ENCODE measurements around the gene ERMAP. TPM values are rescaled to one million over a fixed set of nuclear protein-coding genes. Genes with fewer than 3 reads are reported as not detected.

ERMAP gene
- total and polyA plus RNA-seq, 2 donors from 2014 or later = 5.4 to 13.3 TPM

- DNase-seq = no peak
- peaks cover 0 to 2% (median 0%) of the 10 kb centered on the region in 3 donors for H3K36me3 ChIP-seq (ENCODE audit: control insufficient read depth in 2 of 3, insufficient read depth in 3 of 3, low read length in 3 of 3)
- peak overlapping the region in 2 of 3 donors; percentile 81 to 86 for H3K4me3 ChIP-seq (ENCODE audit: low read length in 3 of 3)
- intact Hi-C loops (cut with DNase I) = no loop called here
- no peak overlapping the region for H3K27ac ChIP-seq (ENCODE audit: low read depth in 2 of 2, low read length in 2 of 2)
- TF ChIP-seq, protein P1, sequence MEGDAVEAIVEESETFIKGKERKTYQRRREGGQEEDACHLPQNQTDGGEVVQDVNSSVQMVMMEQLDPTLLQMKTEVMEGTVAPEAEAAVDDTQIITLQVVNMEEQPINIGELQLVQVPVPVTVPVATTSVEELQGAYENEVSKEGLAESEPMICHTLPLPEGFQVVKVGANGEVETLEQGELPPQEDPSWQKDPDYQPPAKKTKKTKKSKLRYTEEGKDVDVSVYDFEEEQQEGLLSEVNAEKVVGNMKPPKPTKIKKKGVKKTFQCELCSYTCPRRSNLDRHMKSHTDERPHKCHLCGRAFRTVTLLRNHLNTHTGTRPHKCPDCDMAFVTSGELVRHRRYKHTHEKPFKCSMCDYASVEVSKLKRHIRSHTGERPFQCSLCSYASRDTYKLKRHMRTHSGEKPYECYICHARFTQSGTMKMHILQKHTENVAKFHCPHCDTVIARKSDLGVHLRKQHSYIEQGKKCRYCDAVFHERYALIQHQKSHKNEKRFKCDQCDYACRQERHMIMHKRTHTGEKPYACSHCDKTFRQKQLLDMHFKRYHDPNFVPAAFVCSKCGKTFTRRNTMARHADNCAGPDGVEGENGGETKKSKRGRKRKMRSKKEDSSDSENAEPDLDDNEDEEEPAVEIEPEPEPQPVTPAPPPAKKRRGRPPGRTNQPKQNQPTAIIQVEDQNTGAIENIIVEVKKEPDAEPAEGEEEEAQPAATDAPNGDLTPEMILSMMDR (IDR thresholded peaks at IDR 0.05; ENCODE audit: borderline replicate concordance, extremely low read depth, insufficient read depth) = no peak
- H3K9me3 ChIP-seq (ENCODE audit: control insufficient read depth in 2 of 3, insufficient read depth in 1 of 3, low read length in 3 of 3) = no peaks in the 10 kb centered on the region
- peak overlapping the region in 1 of 3 donors; percentile 73 for H3K9ac ChIP-seq (ENCODE audit: low read length in 3 of 3)
- H3K27me3 ChIP-seq (ENCODE audit: control insufficient read depth, insufficient read depth, low read length) = no peaks in the 10 kb centered on the region
- peaks cover 0 to 24% (median 12%) of the 10 kb centered on the region in 3 donors for H3K4me1 ChIP-seq (ENCODE audit: control insufficient read depth in 2 of 3, insufficient read depth in 2 of 3, low read depth in 1 of 3, low read length in 3 of 3)
- FAIRE-seq = no peak
Observed at GRCh38 chr1:42817976-42818375, 1.1 kb downstream of the ERMAP start.

- TF ChIP-seq, protein P1 (IDR thresholded peaks at IDR 0.05; ENCODE audit: borderline replicate concordance, extremely low read depth, insufficient read depth) = no peak
- Histone ChIP-seq H3K4me3 (ENCODE audit: low read length in 3 of 3) (no peak overlapping the region), H3K36me3 (ENCODE audit: control insufficient read depth in 2 of 3, insufficient read depth in 3 of 3, low read length in 3 of 3) (no peaks in the 10 kb centered on the region), H3K27ac (ENCODE audit: low read depth in 2 of 2, low read length in 2 of 2) (no peak overlapping the region), H3K27me3 (ENCODE audit: control insufficient read depth, insufficient read depth, low read length) (no peaks in the 10 kb centered on the region), H3K9me3 (ENCODE audit: control insufficient read depth in 2 of 3, insufficient read depth in 1 of 3, low read length in 3 of 3) (no peaks in the 10 kb centered on the region), H3K4me1 (ENCODE audit: control insufficient read depth in 2 of 3, insufficient read depth in 2 of 3, low read depth in 1 of 3, low read length in 3 of 3) (peaks cover 0 to 22% (median 12%) of the 10 kb centered on the region in 3 donors), H3K9ac (ENCODE audit: low read length in 3 of 3) (no peak overlapping the region)
- intact Hi-C loops (cut with DNase I) = no loop called here
- DNase-seq = no peak
- FAIRE-seq = no peak
Observed at GRCh38 chr1:42820813-42821212, 3.9 kb downstream of the ERMAP start.

- Histone ChIP-seq H3K4me3 (ENCODE audit: low read length in 3 of 3) (no peak overlapping the region), H3K4me1 (ENCODE audit: control insufficient read depth in 2 of 3, insufficient read depth in 2 of 3, low read depth in 1 of 3, low read length in 3 of 3) (peaks cover 0 to 17% (median 6%) of the 10 kb centered on the region in 3 donors), H3K27me3 (ENCODE audit: control insufficient read depth, insufficient read depth, low read length) (no peaks in the 10 kb centered on the region), H3K9me3 (ENCODE audit: control insufficient read depth in 2 of 3, insufficient read depth in 1 of 3, low read length in 3 of 3) (no peaks in the 10 kb centered on the region), H3K36me3 (ENCODE audit: control insufficient read depth in 2 of 3, insufficient read depth in 3 of 3, low read length in 3 of 3) (no peaks in the 10 kb centered on the region), H3K27ac (ENCODE audit: low read depth in 2 of 2, low read length in 2 of 2) (no peak overlapping the region), H3K9ac (ENCODE audit: low read length in 3 of 3) (no peak overlapping the region)
- DNase-seq = no peak
- TF ChIP-seq, protein P1 (IDR thresholded peaks at IDR 0.05; ENCODE audit: borderline replicate concordance, extremely low read depth, insufficient read depth) = no peak
- FAIRE-seq = no peak
- intact Hi-C loops (cut with DNase I) = no loop called here
Observed at GRCh38 chr1:42821690-42822089, 4.8 kb downstream of the ERMAP start.
